ENCODE data around the gene THPO.

DNA sequence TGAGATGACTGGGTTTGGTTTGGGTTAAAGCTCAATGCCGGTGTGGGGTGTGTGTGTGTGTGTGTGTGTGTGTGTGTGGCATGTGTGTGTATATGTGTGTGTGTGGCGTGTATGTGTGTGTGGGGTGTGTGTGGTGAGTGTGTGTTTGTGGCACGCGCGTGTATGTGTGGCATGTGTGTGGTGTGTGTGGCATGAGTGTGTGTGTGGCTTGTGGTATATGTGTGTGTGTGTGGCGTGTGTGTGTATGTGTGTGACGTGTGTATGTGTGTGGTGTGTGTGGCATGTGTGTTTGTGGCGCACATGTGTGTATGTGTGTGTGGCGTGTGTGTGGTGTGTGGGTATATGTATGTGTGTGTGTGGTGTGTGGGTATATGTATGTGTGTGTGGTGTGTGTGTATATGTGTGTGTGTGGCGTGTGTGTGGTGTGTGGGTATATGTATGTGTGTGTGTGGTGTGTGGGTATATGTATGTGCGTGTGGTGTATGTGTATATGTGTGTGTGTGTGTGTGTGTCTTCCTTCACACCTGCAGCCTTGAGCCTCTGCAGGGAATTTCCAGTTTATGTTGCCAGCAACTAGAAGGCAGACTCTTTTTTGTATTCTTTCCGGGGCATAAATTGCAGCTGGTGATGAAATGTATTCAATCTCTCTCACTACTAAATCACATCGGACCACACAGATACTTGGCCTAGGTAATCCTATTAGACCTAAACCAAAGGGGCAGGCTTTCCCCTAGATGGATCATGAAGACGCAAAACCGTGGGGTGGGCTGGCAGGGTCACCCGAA is 36.6 kb upstream of the THPO start:
- no peak for TF ChIP-seq POLR2AphosphoS5 (IDR thresholded peaks at IDR 0.05)
- no peak for TF ChIP-seq CTCF (IDR thresholded peaks at IDR 0.05 in 8 of 11, conservative IDR thresholded peaks at IDR 0.05 in 3 of 11)
- no peak for TF ChIP-seq POLR2A (IDR thresholded peaks at IDR 0.05)
